ENCODE data around the gene PLCH1. TPM values are rescaled to one million over a fixed set of nuclear protein-coding genes. Genes with fewer than 3 reads are reported as not detected.
"Not testable (repeated sequence)": the region's sequence is repeated elsewhere in the genome, so short reads cannot be mapped to it uniquely, and the experiment has no call there.

Gene PLCH1
- total RNA-seq, 1 experiment from 2014 or later, result 8.9 TPM

DNA sequence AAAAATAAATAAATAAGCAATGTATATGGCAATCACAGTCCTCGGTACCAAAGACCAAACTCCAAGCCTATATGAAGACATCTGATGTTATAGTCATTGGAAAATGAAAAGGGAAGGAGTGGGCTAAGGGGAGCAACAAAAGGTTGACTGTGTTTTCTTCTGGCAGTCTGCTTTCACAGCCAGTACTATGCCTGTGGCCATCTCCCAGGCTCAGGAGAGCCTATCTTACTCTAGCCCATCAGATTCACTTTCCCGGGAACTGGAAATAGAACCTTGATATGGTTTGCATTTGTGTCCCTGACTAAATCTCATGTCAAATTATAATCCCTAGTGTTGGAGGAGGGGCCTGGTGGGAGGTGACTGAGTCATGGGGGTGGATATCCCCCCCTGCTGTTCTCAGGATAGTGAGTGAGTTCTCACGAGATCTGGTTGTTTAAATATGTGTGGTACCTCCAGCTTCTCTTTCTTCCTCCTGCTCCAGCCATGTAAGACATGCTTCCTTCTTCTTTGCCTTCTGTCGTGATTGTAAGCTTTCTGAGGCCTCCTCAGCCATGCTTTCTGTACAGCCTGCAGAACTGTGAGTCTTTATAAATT lies 105.3 kb downstream of the PLCH1 start:
- Mint-ChIP-seq H3K36me3 (no peaks in the 10 kb centered on the region), H3K4me1 (peaks cover 23% of the 10 kb centered on the region), H3K27ac (0 out of 2 replicates have a peak overlapping the region, but pooled peaks have one; percentile 36), H3K4me3 (no peak overlapping the region), H3K27me3 (ENCODE audit: low read depth) (no peaks in the 10 kb centered on the region), H3K9me3 (no peaks in the 10 kb centered on the region)
- ChIA-PET POLR2A (no interaction called here), CTCF (no interaction called here)
- TF ChIP-seq, protein P1, sequence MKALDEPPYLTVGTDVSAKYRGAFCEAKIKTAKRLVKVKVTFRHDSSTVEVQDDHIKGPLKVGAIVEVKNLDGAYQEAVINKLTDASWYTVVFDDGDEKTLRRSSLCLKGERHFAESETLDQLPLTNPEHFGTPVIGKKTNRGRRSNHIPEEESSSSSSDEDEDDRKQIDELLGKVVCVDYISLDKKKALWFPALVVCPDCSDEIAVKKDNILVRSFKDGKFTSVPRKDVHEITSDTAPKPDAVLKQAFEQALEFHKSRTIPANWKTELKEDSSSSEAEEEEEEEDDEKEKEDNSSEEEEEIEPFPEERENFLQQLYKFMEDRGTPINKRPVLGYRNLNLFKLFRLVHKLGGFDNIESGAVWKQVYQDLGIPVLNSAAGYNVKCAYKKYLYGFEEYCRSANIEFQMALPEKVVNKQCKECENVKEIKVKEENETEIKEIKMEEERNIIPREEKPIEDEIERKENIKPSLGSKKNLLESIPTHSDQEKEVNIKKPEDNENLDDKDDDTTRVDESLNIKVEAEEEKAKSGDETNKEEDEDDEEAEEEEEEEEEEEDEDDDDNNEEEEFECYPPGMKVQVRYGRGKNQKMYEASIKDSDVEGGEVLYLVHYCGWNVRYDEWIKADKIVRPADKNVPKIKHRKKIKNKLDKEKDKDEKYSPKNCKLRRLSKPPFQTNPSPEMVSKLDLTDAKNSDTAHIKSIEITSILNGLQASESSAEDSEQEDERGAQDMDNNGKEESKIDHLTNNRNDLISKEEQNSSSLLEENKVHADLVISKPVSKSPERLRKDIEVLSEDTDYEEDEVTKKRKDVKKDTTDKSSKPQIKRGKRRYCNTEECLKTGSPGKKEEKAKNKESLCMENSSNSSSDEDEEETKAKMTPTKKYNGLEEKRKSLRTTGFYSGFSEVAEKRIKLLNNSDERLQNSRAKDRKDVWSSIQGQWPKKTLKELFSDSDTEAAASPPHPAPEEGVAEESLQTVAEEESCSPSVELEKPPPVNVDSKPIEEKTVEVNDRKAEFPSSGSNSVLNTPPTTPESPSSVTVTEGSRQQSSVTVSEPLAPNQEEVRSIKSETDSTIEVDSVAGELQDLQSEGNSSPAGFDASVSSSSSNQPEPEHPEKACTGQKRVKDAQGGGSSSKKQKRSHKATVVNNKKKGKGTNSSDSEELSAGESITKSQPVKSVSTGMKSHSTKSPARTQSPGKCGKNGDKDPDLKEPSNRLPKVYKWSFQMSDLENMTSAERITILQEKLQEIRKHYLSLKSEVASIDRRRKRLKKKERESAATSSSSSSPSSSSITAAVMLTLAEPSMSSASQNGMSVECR (CRISPR knock-in tag; IDR thresholded peaks at IDR 0.05; ENCODE audit: borderline replicate concordance), result no peak
- TF ChIP-seq, protein P2, sequence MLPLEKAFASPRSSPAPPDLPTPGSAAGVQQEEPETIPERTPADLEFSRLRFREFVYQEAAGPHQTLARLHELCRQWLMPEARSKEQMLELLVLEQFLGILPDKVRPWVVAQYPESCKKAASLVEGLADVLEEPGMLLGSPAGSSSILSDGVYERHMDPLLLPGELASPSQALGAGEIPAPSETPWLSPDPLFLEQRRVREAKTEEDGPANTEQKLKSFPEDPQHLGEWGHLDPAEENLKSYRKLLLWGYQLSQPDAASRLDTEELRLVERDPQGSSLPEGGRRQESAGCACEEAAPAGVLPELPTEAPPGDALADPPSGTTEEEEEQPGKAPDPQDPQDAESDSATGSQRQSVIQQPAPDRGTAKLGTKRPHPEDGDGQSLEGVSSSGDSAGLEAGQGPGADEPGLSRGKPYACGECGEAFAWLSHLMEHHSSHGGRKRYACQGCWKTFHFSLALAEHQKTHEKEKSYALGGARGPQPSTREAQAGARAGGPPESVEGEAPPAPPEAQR (CRISPR knock-in tag; IDR thresholded peaks at IDR 0.05), result no peak
- TF ChIP-seq ATF1 (CRISPR knock-in tag; IDR thresholded peaks at IDR 0.05) (no peak), SMAD4 (CRISPR knock-in tag; IDR thresholded peaks at IDR 0.05) (no peak), ZNF138 (CRISPR knock-in tag; conservative IDR thresholded peaks at IDR 0.05) (no peak), IRF2 (CRISPR knock-in tag; IDR thresholded peaks at IDR 0.05; ENCODE audit: borderline replicate concordance, low read depth) (no peak), NFYB (CRISPR knock-in tag; conservative IDR thresholded peaks at IDR 0.05; ENCODE audit: low read depth) (no peak), EMX1 (CRISPR knock-in tag; IDR thresholded peaks at IDR 0.05) (no peak), ZBTB21 (CRISPR knock-in tag; IDR thresholded peaks at IDR 0.05; ENCODE audit: borderline replicate concordance) (no peak), MYBL2 (CRISPR knock-in tag; IDR thresholded peaks at IDR 0.05) (no peak), ESRRA (CRISPR knock-in tag; IDR thresholded peaks at IDR 0.05; ENCODE audit: borderline replicate concordance) (no peak), NFE2L1 (CRISPR knock-in tag; IDR thresholded peaks at IDR 0.05) (no peak), OVOL2 (CRISPR knock-in tag; IDR thresholded peaks at IDR 0.05; ENCODE audit: borderline replicate concordance) (no peak), GABPB1 (CRISPR knock-in tag; IDR thresholded peaks at IDR 0.05) (no peak)
- TF ChIP-seq, protein P3, sequence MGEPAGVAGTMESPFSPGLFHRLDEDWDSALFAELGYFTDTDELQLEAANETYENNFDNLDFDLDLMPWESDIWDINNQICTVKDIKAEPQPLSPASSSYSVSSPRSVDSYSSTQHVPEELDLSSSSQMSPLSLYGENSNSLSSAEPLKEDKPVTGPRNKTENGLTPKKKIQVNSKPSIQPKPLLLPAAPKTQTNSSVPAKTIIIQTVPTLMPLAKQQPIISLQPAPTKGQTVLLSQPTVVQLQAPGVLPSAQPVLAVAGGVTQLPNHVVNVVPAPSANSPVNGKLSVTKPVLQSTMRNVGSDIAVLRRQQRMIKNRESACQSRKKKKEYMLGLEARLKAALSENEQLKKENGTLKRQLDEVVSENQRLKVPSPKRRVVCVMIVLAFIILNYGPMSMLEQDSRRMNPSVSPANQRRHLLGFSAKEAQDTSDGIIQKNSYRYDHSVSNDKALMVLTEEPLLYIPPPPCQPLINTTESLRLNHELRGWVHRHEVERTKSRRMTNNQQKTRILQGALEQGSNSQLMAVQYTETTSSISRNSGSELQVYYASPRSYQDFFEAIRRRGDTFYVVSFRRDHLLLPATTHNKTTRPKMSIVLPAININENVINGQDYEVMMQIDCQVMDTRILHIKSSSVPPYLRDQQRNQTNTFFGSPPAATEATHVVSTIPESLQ (CRISPR knock-in tag; IDR thresholded peaks at IDR 0.05), result no peak
- TF ChIP-seq, protein P4, sequence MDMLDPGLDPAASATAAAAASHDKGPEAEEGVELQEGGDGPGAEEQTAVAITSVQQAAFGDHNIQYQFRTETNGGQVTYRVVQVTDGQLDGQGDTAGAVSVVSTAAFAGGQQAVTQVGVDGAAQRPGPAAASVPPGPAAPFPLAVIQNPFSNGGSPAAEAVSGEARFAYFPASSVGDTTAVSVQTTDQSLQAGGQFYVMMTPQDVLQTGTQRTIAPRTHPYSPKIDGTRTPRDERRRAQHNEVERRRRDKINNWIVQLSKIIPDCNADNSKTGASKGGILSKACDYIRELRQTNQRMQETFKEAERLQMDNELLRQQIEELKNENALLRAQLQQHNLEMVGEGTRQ (CRISPR knock-in tag; IDR thresholded peaks at IDR 0.05), result no peak
- TF ChIP-seq, protein P5, sequence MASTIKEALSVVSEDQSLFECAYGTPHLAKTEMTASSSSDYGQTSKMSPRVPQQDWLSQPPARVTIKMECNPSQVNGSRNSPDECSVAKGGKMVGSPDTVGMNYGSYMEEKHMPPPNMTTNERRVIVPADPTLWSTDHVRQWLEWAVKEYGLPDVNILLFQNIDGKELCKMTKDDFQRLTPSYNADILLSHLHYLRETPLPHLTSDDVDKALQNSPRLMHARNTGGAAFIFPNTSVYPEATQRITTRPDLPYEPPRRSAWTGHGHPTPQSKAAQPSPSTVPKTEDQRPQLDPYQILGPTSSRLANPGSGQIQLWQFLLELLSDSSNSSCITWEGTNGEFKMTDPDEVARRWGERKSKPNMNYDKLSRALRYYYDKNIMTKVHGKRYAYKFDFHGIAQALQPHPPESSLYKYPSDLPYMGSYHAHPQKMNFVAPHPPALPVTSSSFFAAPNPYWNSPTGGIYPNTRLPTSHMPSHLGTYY (CRISPR knock-in tag; IDR thresholded peaks at IDR 0.05), result no peak
- DNase-seq (ENCODE audit: low spot score) (no peak), ATAC-seq (peak; percentile 57)

DNA sequence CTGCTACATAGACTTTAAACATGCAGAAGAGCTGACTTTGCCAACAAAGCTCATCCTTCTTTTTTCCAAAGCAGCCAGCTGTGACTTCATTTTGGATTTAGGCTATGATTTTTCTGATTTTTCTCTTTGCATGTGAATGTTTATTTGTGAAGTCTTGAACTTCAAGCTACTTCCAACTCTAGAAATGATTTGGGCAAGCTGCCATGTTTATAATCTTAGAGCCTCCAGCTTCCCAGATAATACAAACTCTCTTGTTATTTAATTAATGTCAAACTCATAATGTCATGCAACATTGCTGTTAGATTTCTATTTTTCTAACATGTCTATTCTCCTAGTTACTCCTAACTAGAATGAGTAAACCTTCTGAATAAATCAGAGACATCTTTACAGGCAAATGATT lies 106.4 kb downstream of the PLCH1 start:
- H3K36me3 Mint-ChIP-seq; H3K27ac Mint-ChIP-seq; CTCF ChIA-PET; H3K9me3 Mint-ChIP-seq; POLR2A ChIA-PET; H3K27me3 Mint-ChIP-seq (ENCODE audit: low read depth); H3K4me3 Mint-ChIP-seq; ATAC-seq; DNase-seq (ENCODE audit: low spot score): not testable (repeated sequence)
- H3K4me1 Mint-ChIP-seq, result peaks cover 29% of the 10 kb centered on the region
